Uterus (tissue), 4 donors: ENCODE data around the gene SLC25A38. TPM values are rescaled to one million over a fixed set of nuclear protein-coding genes. Genes with fewer than 3 reads are reported as not detected.
A peak's percentile ranks its signal among the peaks of the same experiment; 100 is the strongest.

Source experiments
- DNase-seq, 2 donors: peaks; one replicate each; pipeline ENCODE4 v3.0.0-alpha.2; 2019 to 2020
- H3K27ac ChIP-seq, 2 donors: fragments of 200-600 bp; sonication (generic); 1 replicate in 1 of 2; 2 replicates in 1 of 2; pipeline ENCODE4 v1.5.1; 2016 to 2018
- H3K27me3 ChIP-seq, 2 donors: fragments of 200-600 bp; sonication (generic); one replicate each; pipeline ENCODE4 v1.5.1; 2018 to 2019; ENCODE audit warnings: control low read depth in 1 of 2
- H3K36me3 ChIP-seq, 2 donors: fragments of 200-600 bp; sonication (generic); one replicate each; pipeline ENCODE4 v1.5.1; 2019; ENCODE audit warnings: control low read depth in 1 of 2
- H3K4me1 ChIP-seq, 2 donors: fragments of 200-600 bp; sonication (generic); one replicate each; pipeline ENCODE4 v1.5.1; 2018 to 2019; ENCODE audit warnings: control low read depth in 1 of 2
- H3K4me3 ChIP-seq, 2 donors: fragments of 200-600 bp; sonication (generic); 1 replicate in 1 of 2; 2 replicates in 1 of 2; pipeline ENCODE4 v1.5.1; 2018 to 2019; ENCODE audit warnings: mild to moderate bottlenecking in 1 of 2
- H3K9me3 ChIP-seq, 2 donors: fragments of 200-600 bp; sonication (generic); one replicate each; pipeline ENCODE4 v1.5.1; 2019; ENCODE audit warnings: control low read depth in 1 of 2
- CTCF ChIP-seq, 4 experiments: fragments of 200-600 bp in 2 of 4; fragments of 450-650 bp in 2 of 4; sonication (generic) in 2 of 4; IDR thresholded peaks; one replicate each; pipeline ENCODE4 v1.5.1; 2016 to 2019; ENCODE audit warnings: antibody characterized with exemption in 4 of 4, mild to moderate bottlenecking in 2 of 4, moderate library complexity in 1 of 4
- POLR2A ChIP-seq, 2 donors: fragments of 450-650 bp; IDR thresholded peaks; one replicate each; pipeline ENCODE4 v1.6.1; 2016; ENCODE audit warnings: antibody characterized with exemption in 2 of 2, mild to moderate bottlenecking in 1 of 2, moderate library complexity in 1 of 2
- intact Hi-C: fragments of 100-400 bp; cut with DNase I; formaldehyde crosslinking; loops from one replicate; pipeline ENCODE4 v1.15.1; 2023; ENCODE audit warnings: low total_unique reads
- total RNA-seq, 4 donors: library from RNA; depleted of rRNA in 3 of 4; stranded (reverse); fragments of >200 nt in 3 of 4; gene quantifications; one replicate each; pipeline versions ENCODE4 v1.1.0 to v1.2.4, GENCODE V29; 2014 to 2023
- donor health status: DM: yes; HTN: yes; CAD: no.

SLC25A38 gene
- total RNA-seq, 4 donors from 2014 or later, result 22.6 to 30.3 (median 26.7) TPM

- TF ChIP-seq CTCF (IDR thresholded peaks at IDR 0.05), result no peak
- no peak for TF ChIP-seq POLR2A (IDR thresholded peaks at IDR 0.05)
- no peaks in the 10 kb centered on the region for H3K9me3 ChIP-seq
- H3K36me3 ChIP-seq, result no peaks in the 10 kb centered on the region
- intact Hi-C loops, result no loop called here
- H3K27me3 ChIP-seq, result no peaks in the 10 kb centered on the region
- no peak for DNase-seq
- H3K27ac ChIP-seq, result no peak overlapping the region
- H3K4me3 ChIP-seq, result no peak overlapping the region
- H3K4me1 ChIP-seq, result peaks cover 0 to 5% of the 10 kb centered on the region in 2 donors
Measured at GRCh38 chr3:39390181-39390580, 7.0 kb downstream of the SLC25A38 start.

GRCh38 chr3:39396690-39397089 lies 13.5 kb downstream of the SLC25A38 start:
- Histone ChIP-seq H3K4me1 (no peaks in the 10 kb centered on the region), H3K9me3 (no peaks in the 10 kb centered on the region), H3K27ac (no peak overlapping the region), H3K27me3 (no peaks in the 10 kb centered on the region), H3K4me3 (no peak overlapping the region), H3K36me3 (no peaks in the 10 kb centered on the region)
- no peak for DNase-seq
- TF ChIP-seq CTCF (IDR thresholded peaks at IDR 0.05) (no peak), POLR2A (IDR thresholded peaks at IDR 0.05) (no peak)
- intact Hi-C loops, result no loop called here

GRCh38 chr3:39398700-39399099 lies 15.5 kb downstream of the SLC25A38 start:
- Histone ChIP-seq H3K27me3 (no peaks in the 10 kb centered on the region), H3K4me3 (no peak overlapping the region), H3K27ac (no peak overlapping the region), H3K4me1 (no peaks in the 10 kb centered on the region), H3K36me3 (no peaks in the 10 kb centered on the region), H3K9me3 (no peaks in the 10 kb centered on the region)
- TF ChIP-seq POLR2A (IDR thresholded peaks at IDR 0.05), result no peak
- no peak for TF ChIP-seq CTCF (IDR thresholded peaks at IDR 0.05)
- intact Hi-C loops, result no loop called here
- no peak for DNase-seq

- no peaks in the 10 kb centered on the region for H3K9me3 ChIP-seq
- TF ChIP-seq CTCF (IDR thresholded peaks at IDR 0.05), result no peak
- no peak for TF ChIP-seq POLR2A (IDR thresholded peaks at IDR 0.05)
- no peak overlapping the region for H3K27ac ChIP-seq
- DNase-seq, result no peak
- H3K4me3 ChIP-seq, result no peak overlapping the region
- H3K4me1 ChIP-seq, result no peaks in the 10 kb centered on the region
- no peaks in the 10 kb centered on the region for H3K27me3 ChIP-seq
- intact Hi-C loops, result no loop called here
- H3K36me3 ChIP-seq, result no peaks in the 10 kb centered on the region
Measured at GRCh38 chr3:39401983-39402382, 18.8 kb downstream of the SLC25A38 start.

GRCh38 chr3:39404943-39405686 lies 21.9 kb downstream of the SLC25A38 start:
- Histone ChIP-seq H3K4me1 (peaks cover 0 to 5% of the 10 kb centered on the region in 2 donors), H3K27ac (no peak overlapping the region), H3K4me3 (peak overlapping the region in 1 of 2 donors; percentile 8), H3K9me3 (no peaks in the 10 kb centered on the region), H3K36me3 (no peaks in the 10 kb centered on the region), H3K27me3 (no peaks in the 10 kb centered on the region)
- intact Hi-C loops, result no loop called here
- TF ChIP-seq CTCF (IDR thresholded peaks at IDR 0.05) (no peak), POLR2A (IDR thresholded peaks at IDR 0.05) (no peak)
- no peak for DNase-seq
